HG03135 (cell line): Measurements from ENCODE around the gene SMIM36.
A peak's percentile ranks its signal among the peaks of the same experiment; 100 is the strongest.
"Not testable (repeated sequence)": the region's sequence is repeated elsewhere in the genome, so short reads cannot be mapped to it uniquely, and the experiment has no call there.

Source experiments
- ATAC-seq: cut with Tn5 transposase; IDR thresholded peaks from one replicate; pipeline ENCODE4 v1.9.1; 2021; ENCODE audit warnings: mild to moderate bottlenecking, moderate library complexity; ENCODE audit not compliant: unreplicated experiment

The SMIM36 gene

DNA sequence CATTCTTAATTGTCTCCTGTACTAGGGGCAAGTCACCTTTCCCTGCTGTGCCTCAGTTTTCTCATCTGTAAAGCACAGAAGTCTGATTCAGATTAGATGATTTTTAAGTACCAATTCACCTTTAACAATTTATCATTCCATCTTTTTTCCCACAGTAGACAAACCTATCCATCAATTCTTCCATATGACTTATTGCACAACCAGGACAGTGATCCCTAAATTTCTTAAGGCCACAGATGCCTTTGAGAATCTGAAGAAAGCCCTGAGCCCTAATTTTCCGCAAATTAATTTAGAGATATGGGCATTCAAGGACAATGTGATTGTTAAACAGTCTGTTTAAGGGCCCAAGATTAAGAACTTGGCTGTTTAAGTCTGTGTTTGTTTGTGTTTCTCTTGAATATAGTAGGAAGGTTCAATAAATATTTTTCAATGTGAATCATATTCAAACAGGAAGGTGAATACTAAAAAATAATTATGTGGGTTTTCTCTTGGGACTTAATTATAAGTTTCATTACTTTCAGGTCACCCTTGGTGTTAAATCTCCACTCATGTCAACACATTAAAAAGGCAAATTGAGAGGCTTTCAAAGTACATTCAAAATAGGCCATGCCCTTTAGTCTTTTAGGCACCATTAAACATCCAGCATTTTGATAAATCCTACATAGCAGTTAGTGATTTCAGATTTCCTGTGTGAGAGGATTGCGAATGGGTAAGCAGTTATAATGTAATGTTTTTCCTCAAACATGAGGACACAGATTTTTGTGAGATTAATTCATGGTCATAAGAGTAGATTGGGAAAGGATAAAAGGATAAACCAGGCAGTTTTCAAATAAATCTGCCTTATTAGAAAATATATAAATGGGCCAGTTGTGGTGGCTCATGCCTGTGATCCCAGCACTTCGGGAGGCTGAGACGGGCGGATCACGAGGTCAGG is 54.7 kb downstream of the SMIM36 start:
- no peak for ATAC-seq

DNA sequence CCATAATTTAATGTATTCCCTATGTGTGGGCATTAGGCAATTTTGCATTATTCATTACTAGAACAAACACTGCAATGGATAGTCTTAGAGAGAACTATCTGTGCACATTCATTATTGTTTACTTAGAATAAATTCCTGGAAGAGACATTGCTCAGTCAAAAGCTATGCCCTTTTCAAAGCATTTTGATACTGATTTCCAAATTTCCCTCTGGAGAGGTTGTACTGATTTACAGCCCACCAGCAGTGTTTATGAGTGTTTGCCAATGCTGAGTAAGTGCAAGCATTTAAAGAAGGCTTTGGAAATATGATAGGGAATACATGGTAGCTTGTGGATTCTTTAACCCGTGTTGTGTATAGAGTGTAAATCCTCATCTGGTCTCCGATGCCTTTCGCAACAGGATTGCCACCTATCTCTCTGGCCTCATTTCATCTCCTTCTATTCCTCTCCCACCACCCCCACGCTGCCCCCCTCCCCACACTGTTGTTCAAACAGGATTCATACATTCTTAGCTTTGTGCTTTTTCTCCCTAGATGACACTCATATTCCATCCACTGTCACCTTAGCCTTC is 56.3 kb downstream of the SMIM36 start:
- ATAC-seq: no peak

DNA sequence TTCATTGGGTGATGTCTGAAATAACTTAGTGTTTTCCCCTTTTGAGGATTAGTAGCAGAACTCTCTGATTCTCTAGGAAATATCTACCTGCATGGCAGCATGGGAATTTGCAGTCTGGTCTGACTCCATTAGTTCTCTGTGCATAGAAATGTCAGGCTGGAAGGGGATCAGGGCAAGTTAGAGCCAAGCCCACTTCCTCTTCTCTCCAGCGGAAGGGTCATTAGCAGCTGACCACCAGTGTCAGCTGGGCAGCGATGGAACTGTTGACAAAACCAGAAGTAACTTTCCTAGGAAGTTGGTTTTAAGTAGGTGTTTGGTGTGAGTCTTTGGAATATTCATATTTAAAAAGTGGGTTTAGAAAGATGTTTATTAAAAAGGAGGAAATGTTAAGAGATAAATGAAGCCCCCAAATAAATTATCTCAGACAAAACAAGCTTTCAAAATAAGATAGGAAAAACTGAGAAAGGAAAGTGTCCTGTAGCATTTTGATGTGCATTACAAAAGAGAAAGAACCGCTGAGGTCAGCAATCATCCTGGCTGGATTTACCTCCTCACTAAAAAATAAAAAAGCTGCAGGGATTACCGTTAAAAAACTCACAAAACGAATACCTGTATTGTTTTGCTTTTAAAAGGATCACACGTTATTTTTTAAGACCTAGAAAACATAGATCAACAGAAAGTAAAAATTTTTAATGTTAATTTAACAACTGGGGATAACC is 57.3 kb downstream of the SMIM36 start:
- no peak for ATAC-seq

DNA sequence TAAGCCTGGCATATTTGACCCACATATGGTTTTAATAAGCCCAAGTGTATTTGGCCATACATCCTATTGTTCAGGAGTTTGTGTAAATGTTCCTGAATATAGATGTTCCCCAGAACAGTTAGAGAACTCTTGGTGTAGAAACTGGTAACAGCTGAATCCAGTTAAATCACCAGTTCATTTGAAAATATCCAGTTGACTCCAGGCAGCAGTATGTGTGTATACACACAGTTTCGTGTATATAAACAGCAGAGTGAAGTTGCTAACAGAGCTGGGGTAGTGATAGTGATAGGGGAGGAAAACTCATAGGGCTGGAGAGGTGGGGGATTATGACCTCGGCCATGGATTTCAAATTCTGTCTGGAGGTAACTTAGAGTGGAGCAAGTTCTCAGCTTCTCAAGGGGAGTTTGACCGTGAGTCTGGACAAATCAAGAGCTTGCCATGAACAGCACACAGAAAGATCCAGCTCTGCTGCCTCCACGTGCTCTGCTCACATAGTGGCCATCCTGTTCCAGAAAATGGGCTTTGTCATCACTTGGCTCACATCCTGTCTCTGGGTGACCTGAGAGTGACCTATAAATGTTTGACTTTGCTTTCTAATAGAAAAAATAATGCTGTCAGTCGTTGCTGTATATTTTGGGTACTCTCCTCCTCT is 59.0 kb downstream of the SMIM36 start:
- peak; percentile 65 for ATAC-seq

DNA sequence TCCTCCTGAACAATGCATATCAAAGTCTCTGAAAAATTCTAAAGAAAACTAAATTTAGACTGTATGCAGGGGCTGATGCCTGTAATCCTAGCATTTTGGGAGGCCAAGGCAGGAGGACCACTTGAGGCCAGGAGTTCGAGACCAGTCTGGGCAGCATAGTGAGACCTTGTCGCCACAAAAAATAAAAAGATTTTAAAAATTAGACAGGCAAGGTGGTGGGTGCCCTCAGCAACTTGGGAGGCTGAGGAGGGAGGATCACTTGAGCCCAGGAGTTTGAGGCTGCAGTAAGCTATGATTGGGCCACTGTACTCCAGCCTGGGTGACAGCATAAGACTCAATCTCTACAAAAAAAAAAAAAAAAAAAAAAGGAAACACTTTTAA is 59.5 kb downstream of the SMIM36 start:
- no peak for ATAC-seq

DNA sequence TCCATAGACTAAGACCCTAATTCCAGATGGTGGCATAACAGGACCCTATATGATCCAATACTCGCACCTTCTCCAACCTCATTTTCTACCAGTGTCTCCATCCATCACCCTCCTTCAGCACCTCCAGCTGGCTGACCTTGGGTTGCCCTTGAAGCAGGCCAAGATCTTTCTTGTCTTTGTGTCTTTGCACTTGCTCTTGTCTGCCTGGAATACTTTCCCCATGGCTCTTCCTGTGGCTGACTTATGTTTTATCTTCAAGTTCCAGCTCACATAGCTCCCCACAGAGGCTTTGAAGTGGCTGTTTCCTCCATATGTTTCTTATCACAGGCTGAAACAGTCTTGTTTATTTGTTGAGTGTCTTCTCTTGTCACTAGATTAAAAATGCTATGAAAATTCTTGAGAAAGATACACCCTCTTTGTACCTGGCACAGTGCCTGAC is 60.0 kb downstream of the SMIM36 start:
- no peak for ATAC-seq

DNA sequence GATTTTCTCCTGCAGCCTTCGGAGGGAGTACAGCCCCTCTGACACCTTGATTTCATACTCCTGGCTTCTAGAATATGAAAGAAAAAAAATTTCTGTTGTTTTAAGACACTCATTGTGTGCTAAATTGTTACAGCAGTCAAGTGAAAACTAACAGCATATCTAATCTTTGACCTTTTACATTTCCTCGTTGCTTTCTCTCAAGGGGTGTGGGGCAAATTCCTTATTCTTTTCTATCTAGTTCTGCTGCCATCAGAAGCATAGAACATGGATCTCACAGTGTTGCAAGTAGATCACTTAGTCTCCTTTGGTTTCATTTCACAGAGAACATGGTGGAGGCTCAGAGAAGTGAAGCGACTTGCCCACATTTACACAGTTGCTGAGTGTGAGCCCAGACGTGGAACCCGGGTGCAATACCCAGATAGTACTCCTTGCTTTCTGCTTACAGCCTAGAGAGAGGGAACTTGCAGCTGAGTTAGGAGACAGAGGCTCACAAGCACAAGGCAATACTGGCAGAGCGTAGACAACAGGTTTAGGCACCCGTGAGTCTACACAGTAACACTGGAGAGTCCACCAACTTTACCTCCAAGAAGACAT is 60.9 kb downstream of the SMIM36 start:
- no peak for ATAC-seq

DNA sequence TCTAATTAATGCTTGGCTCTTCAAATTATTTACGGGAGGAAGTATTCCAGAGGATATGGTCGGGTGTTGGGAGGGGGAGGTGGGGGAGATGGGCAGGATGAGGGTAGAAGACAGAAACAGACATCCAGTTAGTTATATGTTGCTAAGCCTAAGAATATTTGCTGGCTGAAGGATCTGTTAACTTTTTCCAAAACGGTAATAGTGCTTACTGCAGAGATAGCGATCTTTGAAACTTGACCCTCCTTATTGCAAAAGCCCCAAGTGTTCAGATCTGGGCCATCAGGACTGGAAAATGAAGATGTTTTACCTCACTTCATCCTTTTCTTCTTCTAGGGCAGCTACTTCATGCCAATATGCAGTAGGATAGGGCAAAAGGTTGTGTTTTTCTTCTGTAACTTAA is 62.6 kb downstream of the SMIM36 start:
- ATAC-seq: no peak

DNA sequence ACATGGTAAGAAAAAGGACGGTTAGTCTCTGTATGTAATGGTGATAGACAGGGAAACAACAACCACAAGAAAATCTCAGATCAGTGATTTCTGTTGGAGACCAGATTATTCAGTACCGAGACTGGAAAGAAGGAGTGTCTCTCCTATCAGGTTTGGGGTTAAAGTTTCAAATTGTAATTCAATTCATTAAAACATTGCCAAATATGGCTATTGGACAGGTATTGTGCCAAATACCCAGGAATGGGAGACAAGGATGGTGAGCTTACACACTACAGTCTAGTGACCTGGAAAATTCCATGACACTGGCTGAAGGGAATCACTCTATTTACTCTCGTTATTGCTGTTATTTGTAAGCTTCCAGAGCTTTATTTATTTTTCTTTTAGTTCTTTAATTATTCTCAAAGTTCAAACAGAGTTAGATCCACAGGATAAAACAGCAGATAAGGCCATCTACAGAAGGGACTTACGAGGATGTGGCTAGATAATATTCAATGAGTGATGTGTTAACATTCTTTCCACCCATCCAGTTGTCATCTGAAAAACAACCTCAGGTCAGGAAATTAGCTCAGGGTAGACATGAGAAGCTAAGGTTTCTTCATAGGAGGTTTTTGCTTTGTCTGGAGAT is 64.6 kb downstream of the SMIM36 start:
- ATAC-seq: no peak

DNA sequence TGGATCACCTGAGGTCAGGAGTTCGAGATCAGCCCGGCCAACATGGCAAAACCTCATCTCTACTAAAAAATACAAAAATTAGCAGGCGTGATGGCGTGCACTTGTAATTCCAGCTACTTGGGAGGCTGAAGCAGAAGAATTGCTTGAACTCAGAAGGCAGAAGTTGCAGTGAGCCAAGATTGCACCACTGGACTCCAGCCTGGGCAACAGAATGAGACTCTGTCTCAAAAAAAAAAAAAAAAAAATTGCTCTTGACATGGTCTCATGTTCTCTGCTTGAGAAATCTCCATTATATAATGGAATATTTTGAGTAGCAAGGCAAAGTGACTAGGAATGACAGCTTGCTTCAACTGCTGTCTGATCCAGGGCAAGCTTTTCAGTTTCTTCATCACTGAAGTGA is 65.2 kb downstream of the SMIM36 start:
- not testable (repeated sequence) for ATAC-seq

DNA sequence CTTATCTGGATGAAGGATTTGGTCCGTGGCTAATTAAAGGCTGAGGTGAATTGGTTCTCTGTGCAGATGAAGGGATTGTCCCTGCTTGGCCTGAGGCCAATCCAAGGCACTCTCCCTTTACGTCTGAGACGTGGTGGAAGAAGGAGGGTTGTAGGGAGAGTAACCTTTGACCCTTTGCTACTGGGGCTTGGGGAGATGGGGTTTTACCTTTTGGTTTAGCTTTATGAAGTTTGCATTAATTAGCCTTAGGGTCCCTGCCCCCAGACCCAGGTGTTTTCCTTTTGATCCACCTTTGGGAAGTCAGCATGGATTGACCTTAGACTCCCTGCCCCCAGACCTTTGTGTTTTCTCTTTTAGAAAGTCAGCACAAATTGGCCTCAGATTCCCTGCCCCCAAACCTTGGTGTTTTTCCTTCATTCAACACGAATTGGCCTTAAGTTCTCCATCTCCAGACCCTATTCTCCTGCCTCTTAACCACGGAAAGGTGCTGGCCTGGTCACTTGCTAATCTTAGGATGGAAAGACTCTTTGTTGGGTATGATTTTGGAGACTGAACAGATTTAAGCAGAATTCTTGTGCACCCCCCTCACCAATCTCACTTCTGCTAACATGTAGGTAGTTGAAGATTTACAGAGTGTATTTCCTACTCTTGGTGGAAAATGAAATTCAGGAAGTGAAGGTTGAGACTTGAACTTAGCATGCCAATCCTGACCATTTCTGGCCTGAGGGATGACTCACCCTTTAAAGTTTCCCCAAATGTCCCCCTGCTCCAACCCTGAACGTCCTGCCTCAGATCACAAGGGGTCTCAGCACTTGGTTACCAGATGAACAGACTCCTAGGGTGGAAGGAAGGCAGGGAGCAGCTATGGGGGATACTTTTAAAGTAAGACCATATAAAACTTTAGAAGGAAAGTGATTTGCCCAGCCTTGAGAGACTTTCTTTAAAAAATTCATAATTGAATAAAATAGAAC is 66.5 kb downstream of the SMIM36 start:
- peak; percentile 87 for ATAC-seq

DNA sequence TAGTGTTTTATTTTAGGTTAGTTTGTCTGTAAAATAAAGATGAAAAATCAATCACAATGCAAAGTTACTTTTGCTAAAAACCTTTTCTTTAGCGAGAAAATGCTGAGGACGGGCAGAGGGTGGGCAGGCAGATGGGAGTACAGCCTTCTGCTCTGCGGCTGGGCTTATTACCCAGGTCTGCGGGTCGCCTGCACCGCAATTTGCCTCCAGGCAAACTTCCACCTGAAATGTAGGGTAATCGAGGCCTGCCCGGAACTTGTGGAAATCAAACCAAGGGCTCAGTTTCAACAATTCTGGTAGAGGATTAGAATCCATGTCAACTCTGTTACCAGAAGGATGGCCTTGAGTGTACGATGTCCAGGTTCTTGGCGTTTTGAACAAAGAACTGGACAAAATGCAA is 67.3 kb downstream of the SMIM36 start:
- no peak for ATAC-seq

DNA sequence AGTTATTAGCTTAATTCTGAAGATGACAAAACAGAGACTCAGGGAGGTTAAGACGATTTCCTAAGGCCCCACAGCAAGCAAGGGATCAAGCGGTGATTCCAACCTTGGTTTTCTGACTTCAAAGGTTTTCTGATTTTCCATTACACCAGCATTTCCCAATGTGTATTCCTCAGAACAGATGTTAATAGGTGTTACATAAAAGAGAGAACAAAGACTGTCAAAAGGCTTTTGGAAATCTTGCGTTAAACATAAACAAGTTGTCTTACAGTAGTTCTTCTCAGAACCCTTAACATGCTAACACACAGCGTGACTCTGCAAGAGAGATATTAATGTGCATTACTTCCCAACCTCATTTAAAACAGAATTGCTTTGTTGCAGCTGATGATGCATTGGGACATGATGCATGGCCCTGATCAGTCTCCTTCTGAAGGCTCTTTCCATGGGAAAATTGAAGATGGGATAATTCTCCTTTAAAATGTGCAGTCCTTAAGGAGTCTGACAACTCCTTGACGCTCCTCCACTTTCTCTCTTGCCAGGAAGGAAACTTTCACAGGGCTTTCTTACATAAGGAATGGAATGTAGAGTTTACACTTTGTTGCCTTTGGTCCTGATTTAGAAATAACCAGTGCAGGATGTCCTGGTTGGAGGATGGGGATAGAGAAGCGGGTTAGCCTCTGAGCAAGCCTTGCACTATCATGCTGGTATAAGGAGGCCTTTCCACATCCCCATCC is 68.1 kb downstream of the SMIM36 start:
- ATAC-seq: no peak

DNA sequence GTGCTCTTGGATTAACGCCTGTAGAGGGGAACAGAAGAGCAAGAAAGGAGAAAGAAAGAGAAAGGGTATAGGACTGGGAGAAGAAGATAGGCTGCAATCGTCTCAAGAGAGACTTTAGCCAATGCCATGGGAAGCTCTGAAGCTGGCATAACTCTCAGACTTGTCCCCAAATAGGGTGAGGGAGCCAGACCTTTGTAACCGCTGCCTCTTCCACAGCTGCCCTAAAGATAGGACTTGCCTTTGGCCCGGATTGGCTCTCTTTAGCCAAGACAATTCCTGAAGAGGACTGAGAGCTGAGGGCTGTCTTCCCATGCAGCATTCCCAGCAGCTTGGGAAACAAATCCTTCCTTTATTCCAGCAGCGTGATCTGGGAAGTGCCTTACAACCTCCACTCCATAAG is 68.8 kb downstream of the SMIM36 start:
- no peak for ATAC-seq

DNA sequence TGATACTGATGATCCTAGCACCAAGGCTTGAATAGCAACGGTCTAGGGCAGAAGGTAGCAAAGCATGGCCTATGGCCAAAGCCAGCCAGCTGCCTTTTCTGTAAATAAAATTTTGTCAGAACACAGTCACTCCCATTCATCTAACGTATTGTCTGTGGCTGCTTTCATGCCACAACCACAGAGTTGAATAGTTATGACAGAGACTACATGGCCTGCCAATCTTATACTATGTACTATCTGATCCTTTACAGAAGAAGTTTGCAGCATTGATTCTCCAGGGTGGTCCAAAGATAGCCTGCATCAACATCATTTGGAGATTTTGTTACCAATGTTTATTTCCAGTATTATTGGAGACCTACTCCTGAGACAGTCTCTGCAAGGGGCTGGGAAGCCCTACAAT is 69.7 kb downstream of the SMIM36 start:
- ATAC-seq: no peak

DNA sequence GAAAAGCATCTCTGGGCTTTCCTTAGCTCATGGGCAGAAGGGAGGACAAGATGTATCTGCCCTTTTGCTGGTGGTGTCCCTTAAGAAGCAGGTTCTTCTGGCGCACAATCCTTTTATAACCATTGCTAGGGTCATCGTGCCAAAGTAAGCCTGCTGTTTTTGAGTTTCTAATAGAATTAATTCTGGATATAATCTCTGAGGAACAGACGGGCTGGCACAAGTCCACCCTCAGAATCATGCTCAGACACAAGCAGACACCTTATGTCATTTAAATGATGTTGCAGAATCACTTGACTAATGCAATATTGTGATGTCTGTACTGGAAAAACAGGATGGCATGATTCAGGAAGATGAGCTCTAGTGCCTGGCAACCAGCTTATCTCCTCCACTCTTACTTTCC is 70.9 kb downstream of the SMIM36 start:
- ATAC-seq: no peak

DNA sequence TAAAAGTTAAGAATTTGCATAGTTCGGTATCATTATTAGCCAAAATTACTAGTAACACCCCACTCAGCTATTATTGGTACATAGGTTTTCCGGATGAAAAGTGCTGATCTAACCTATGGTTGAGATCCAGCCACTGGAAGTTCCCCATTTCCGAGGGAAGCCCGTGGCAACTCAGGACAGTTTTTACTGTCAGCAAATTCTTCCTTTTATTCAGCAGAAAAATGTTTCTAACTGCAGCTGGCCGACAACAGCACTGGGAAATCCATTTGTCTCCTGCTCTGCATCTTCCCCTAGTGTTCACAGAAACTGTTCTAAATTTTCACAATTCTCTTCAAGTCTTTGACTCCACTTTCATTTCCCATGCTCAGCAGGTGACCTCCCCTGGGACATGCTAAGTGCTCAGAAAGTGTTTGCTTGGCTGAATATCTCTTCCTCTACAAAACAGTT is 74.1 kb downstream of the SMIM36 start:
- peak; percentile 69 for ATAC-seq
